ENCODE results near the gene TSPEAR. TPM values are rescaled to one million over a fixed set of nuclear protein-coding genes. Genes with fewer than 3 reads are reported as not detected.

TSPEAR gene
- total RNA-seq, 1 experiment from 2014 or later = not detected

- H3K27me3 ChIP-seq (ENCODE audit: control insufficient read depth, insufficient read depth, low read length) = no peaks in the 10 kb centered on the region
- TF ChIP-seq TCF7L2 (IDR thresholded peaks at IDR 0.05; ENCODE audit: low read depth, low read length) (no peak), CTCF (IDR thresholded peaks at IDR 0.05) (no peak), SIN3A (IDR thresholded peaks at IDR 0.05; ENCODE audit: borderline replicate concordance, insufficient read depth, low read depth, low read length) (no peak), REST (IDR thresholded peaks at IDR 0.05; ENCODE audit: insufficient read depth in 1 of 2, low read depth in 2 of 2, low read length in 1 of 2) (no peak), POLR2AphosphoS5 (IDR thresholded peaks at IDR 0.05; ENCODE audit: low read depth, low read length) (no peak)
- ATAC-seq (no peak), DNase-seq (ENCODE audit: low read depth, low spot score) (no peak)
- H3K27ac ChIP-seq (ENCODE audit: low read length) = no peak overlapping the region
- POLR2A ChIA-PET = no interaction called here
- no TSS peak for BruUV-seq (replicated peaks)
- CTCF ChIA-PET = no interaction called here
- intact Hi-C loops (cut with micrococcal nuclease; ENCODE audit: unreplicated experiment) (no loop called here), in situ Hi-C loops (cut with HindIII; ENCODE audit: low pct_unique_long_range_greater_than_20kb, low sequenced_read_pairs) (no loop called here)
- H3K36me3 ChIP-seq (ENCODE audit: control insufficient read depth, insufficient read depth, low read length) = no peaks in the 10 kb centered on the region
- peaks cover 12% of the 10 kb centered on the region; the same call in 1 of the 2 replicates for H3K9me3 ChIP-seq (ENCODE audit: control insufficient read depth, insufficient read depth, low read depth, low read length)
- H3K4me3 ChIP-seq (ENCODE audit: low read depth in 2 of 2, low read length in 2 of 2) = no peak overlapping the region
- no peaks in the 10 kb centered on the region for H3K4me1 ChIP-seq (ENCODE audit: control insufficient read depth, insufficient read depth, low read length)
Measured at GRCh38 chr21:44544566-44544965, 166.8 kb downstream of the TSPEAR start.

GRCh38 chr21:44542716-44543115 is 168.7 kb downstream of the TSPEAR start:
- CTCF ChIA-PET = no interaction called here

More at GRCh38 chr21:44542716-44543115, 168.7 kb downstream of the TSPEAR start:
- H3K27ac ChIP-seq (ENCODE audit: low read length) = no peak overlapping the region
- in situ Hi-C loops (cut with HindIII; ENCODE audit: low pct_unique_long_range_greater_than_20kb, low sequenced_read_pairs) (no loop called here), intact Hi-C loops (cut with micrococcal nuclease; ENCODE audit: unreplicated experiment) (no loop called here)
- POLR2A ChIA-PET = no interaction called here
- H3K4me1 ChIP-seq (ENCODE audit: control insufficient read depth, insufficient read depth, low read length) = no peaks in the 10 kb centered on the region
- BruUV-seq (replicated peaks) = no TSS peak
- H3K4me3 ChIP-seq (ENCODE audit: low read depth in 2 of 2, low read length in 2 of 2) = no peak overlapping the region
- no peaks in the 10 kb centered on the region for H3K36me3 ChIP-seq (ENCODE audit: control insufficient read depth, insufficient read depth, low read length)
- ATAC-seq (no peak), DNase-seq (ENCODE audit: low read depth, low spot score) (no peak)
- H3K27me3 ChIP-seq (ENCODE audit: control insufficient read depth, insufficient read depth, low read length) = no peaks in the 10 kb centered on the region
- peaks cover 12% of the 10 kb centered on the region; the same call in 1 of the 2 replicates for H3K9me3 ChIP-seq (ENCODE audit: control insufficient read depth, insufficient read depth, low read depth, low read length)
- TF ChIP-seq POLR2AphosphoS5 (IDR thresholded peaks at IDR 0.05; ENCODE audit: low read depth, low read length) (no peak), REST (IDR thresholded peaks at IDR 0.05; ENCODE audit: insufficient read depth in 1 of 2, low read depth in 2 of 2, low read length in 1 of 2) (no peak), CTCF (IDR thresholded peaks at IDR 0.05) (no peak), SIN3A (IDR thresholded peaks at IDR 0.05; ENCODE audit: borderline replicate concordance, insufficient read depth, low read depth, low read length) (no peak), TCF7L2 (IDR thresholded peaks at IDR 0.05; ENCODE audit: low read depth, low read length) (no peak)
